KMS-11 (cell line): ENCODE data around the gene TMEM94.

Experiments
- H2AFZ ChIP-seq: fragments of 200-600 bp; sonication (generic); 2 replicates; pipeline ENCODE4 v1.6.1; 2016; ENCODE audit warnings: antibody characterized with exemption, mixed run types, low read depth
- H3K27ac ChIP-seq: fragments of 200-600 bp; sonication (generic); 2 replicates; pipeline ENCODE4 v1.6.1; 2016; ENCODE audit warnings: mild to moderate bottlenecking, mixed run types
- H3K27me3 ChIP-seq: fragments of 200-600 bp; sonication (generic); 2 replicates; pipeline ENCODE4 v1.6.1; 2017; ENCODE audit warnings: mild to moderate bottlenecking, low read depth, mixed run types, moderate library complexity; ENCODE audit not compliant: insufficient read depth
- H3K36me3 ChIP-seq: fragments of 200-600 bp; sonication (generic); 2 replicates; pipeline ENCODE4 v1.6.1; 2017; ENCODE audit warnings: mild to moderate bottlenecking, mixed run types; ENCODE audit not compliant: insufficient read depth
- H3K4me1 ChIP-seq: fragments of 200-600 bp; sonication (generic); 2 replicates; pipeline ENCODE4 v1.6.1; 2016; ENCODE audit warnings: mild to moderate bottlenecking, low read depth, mixed run types; ENCODE audit not compliant: poor library complexity, severe bottlenecking
- H3K4me2 ChIP-seq: fragments of 200-600 bp; sonication (generic); 2 replicates; pipeline ENCODE4 v1.7.0; 2016; ENCODE audit warnings: mild to moderate bottlenecking, mixed run types
- H3K4me3 ChIP-seq: fragments of 200-600 bp; sonication (generic); IDR thresholded peaks from 2 replicates; pipeline ENCODE4 v1.6.1; 2017; ENCODE audit warnings: low read depth, low read length, mixed read lengths; ENCODE audit not compliant: insufficient read depth
- H3K79me2 ChIP-seq: fragments of 200-600 bp; sonication (generic); 2 replicates; pipeline ENCODE4 v1.6.1; 2016; ENCODE audit warnings: low read depth, mixed run types; ENCODE audit not compliant: insufficient read depth
- H3K9ac ChIP-seq: fragments of 200-600 bp; sonication (generic); 2 replicates; pipeline ENCODE4 v1.6.1; 2016; ENCODE audit warnings: mild to moderate bottlenecking, mixed run types
- H4K20me1 ChIP-seq: fragments of 200-600 bp; sonication (generic); 2 replicates; pipeline ENCODE4 v1.6.1; 2016; ENCODE audit warnings: mild to moderate bottlenecking, mixed run types; ENCODE audit not compliant: insufficient read depth
- CTCF ChIP-seq: fragments of 200-600 bp; sonication (generic); conservative IDR thresholded peaks from 2 replicates; pipeline ENCODE4 v1.6.1; 2017; ENCODE audit warnings: low read depth, mild to moderate bottlenecking, antibody characterized with exemption, low read length, moderate library complexity, mixed read lengths

The TMEM94 gene

GRCh38 chr17:75509528-75510258 lies 53.3 kb downstream of the TMEM94 start:
- H3K4me1 ChIP-seq: peaks cover 2% of the 10 kb centered on the region
- no peaks in the 10 kb centered on the region for H3K27me3 ChIP-seq
- H2AFZ ChIP-seq: no peak overlapping the region
- no peak overlapping the region for H3K9ac ChIP-seq
- no peaks in the 10 kb centered on the region for H4K20me1 ChIP-seq
- H3K4me2 ChIP-seq: no peak overlapping the region
- H3K79me2 ChIP-seq: no peaks in the 10 kb centered on the region
- no peaks in the 10 kb centered on the region for H3K36me3 ChIP-seq
- TF ChIP-seq CTCF: no peak
- no peak overlapping the region for H3K4me3 ChIP-seq
- no peak overlapping the region for H3K27ac ChIP-seq

GRCh38 chr17:75511270-75511609 lies 54.8 kb downstream of the TMEM94 start:
- Histone ChIP-seq H2AFZ (no peak overlapping the region), H3K9ac (no peak overlapping the region), H3K4me1 (peaks cover 3% of the 10 kb centered on the region), H4K20me1 (no peaks in the 10 kb centered on the region), H3K27ac (no peak overlapping the region), H3K36me3 (no peaks in the 10 kb centered on the region), H3K79me2 (no peaks in the 10 kb centered on the region), H3K4me3 (no peak overlapping the region), H3K27me3 (no peaks in the 10 kb centered on the region), H3K4me2 (no peak overlapping the region)
- TF ChIP-seq CTCF: no peak

GRCh38 chr17:75511610-75512575 lies 55.5 kb downstream of the TMEM94 start:
- H2AFZ ChIP-seq: no peak overlapping the region
- no peaks in the 10 kb centered on the region for H3K36me3 ChIP-seq
- H3K79me2 ChIP-seq: no peaks in the 10 kb centered on the region
- no peak overlapping the region for H3K4me3 ChIP-seq
- no peak overlapping the region for H3K9ac ChIP-seq
- H3K27ac ChIP-seq: no peak overlapping the region
- no peaks in the 10 kb centered on the region for H4K20me1 ChIP-seq
- TF ChIP-seq CTCF: no peak
- H3K27me3 ChIP-seq: no peaks in the 10 kb centered on the region
- peaks cover 3% of the 10 kb centered on the region for H3K4me1 ChIP-seq
- no peak overlapping the region for H3K4me2 ChIP-seq

GRCh38 chr17:75512926-75513640 lies 56.6 kb downstream of the TMEM94 start:
- Histone ChIP-seq H3K79me2 (no peaks in the 10 kb centered on the region), H3K4me2 (no peak overlapping the region), H3K27me3 (no peaks in the 10 kb centered on the region), H2AFZ (no peak overlapping the region), H4K20me1 (no peaks in the 10 kb centered on the region), H3K9ac (no peak overlapping the region), H3K36me3 (no peaks in the 10 kb centered on the region), H3K27ac (no peak overlapping the region), H3K4me1 (peaks cover 14% of the 10 kb centered on the region), H3K4me3 (no peak overlapping the region)
- TF ChIP-seq CTCF: no peak
